H54 (cell line): ENCODE results near the gene CALN1.

ENCODE experiments used
- DNase-seq: peaks from one replicate; pipeline ENCODE4 v3.0.0; 2011; ENCODE audit warnings: low spot score, mixed read lengths; ENCODE audit not compliant: insufficient read length
- FAIRE-seq: peaks from 3 replicates; lab custom pipeline; 2011; peaks lifted over from hg19 to GRCh38; lab: Jason Lieb, UNC
- POLR2A ChIP-seq: IDR thresholded peaks from 2 replicates; pipeline ENCODE4 v1.6.1; 2011; ENCODE audit warnings: low read depth, mild to moderate bottlenecking, low read length

Gene CALN1

DNA sequence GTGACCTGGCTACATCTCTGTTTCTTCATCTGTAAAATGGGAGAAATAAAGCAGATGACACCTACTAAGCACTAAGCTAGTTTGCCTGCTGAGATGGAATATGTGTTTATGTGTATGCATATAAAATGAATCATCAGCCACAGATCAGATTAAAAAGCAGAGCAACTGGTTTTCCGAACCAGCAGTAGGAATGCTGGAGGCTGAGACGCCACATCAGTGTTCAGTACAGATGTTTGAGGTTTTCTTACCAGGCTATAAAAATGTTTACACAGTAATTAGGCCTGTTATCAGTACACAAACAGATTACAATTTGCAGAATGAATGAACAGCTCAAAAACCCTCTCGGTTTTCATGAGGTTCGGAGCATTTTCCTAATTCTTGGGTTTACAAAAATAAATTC is 85.8 kb downstream of the CALN1 start:
- TF ChIP-seq POLR2A: no peak
- DNase-seq: no peak
- no peak for FAIRE-seq

DNA sequence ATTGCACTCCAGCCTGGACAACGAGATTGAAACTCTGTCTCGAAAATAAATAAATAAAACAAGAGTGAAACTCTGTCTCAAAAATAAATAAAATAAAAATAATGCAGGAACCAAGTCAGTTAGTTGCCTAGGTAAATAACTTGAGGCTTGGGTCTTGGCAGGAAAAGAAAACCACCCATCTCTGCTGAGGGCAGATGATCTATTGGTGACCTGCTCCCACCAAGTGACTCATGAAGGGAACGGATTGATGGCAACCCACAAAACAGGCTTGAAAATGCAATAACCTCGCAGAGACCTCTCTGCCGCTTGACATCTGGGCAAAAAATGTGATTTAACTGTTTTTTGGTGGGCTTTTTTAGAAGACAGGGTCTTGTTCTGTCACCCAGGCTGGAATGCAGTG is 86.6 kb downstream of the CALN1 start:
- FAIRE-seq: no peak
- no peak for DNase-seq
- no peak for TF ChIP-seq POLR2A

DNA sequence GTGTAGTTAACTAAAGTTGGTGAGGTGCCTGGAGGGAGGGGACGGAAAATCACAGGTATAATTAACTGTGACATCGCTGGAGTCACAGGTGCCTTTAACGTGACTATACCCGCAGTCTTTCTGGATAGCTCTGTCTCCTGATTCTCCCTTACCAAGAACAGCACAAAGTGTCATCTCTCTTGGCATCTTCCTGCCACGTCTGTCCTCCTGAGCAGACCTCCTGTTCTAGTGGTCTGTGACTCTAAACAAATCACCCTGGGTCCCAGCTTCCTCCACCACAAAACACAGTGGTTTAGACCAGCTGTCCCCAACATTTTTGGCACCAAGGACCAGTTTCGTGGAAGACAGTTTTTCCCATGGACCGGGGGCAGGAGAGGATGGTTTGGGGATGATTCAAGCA is 90.5 kb downstream of the CALN1 start:
- no peak for FAIRE-seq
- DNase-seq: no peak
- no peak for TF ChIP-seq POLR2A

DNA sequence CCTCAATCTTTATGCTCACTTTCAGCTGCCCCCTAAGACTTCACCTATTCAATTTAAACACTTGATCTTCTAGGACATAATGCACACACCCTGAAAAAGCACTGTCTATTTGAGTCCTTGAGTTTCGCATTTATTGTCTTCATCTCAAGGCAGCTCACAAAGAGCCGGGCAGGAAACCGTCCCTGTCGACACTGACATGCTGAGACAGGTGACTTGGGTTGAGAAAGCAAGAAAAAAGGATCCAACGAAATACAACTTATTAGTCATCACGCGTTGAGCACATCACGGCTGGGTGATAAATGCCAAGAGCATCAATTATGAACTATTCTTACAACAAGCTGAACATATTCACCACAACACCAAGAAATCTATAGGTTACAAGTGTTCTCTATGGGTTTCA is 91.1 kb downstream of the CALN1 start:
- no peak for DNase-seq
- no peak for FAIRE-seq
- TF ChIP-seq POLR2A: no peak

DNA sequence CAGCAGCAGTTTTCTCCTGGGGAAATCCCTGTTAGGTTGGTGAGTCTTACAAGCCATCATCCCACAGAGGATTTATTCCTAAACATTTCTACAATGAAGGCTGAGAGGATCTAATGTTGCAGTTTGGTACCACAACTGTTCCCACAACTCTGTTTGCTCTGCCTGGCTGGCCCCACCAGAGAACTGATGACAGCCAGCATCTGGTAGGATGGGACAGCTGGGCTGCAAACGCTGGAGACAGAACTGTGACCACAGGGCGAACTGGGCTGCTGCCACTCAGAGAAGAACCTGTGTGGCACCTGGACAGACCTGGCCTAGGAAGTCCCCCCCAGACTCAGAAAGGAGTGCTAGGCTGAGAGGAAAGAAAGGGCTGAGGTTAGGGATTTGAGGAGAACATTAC is 94.8 kb downstream of the CALN1 start:
- no peak for FAIRE-seq

DNA sequence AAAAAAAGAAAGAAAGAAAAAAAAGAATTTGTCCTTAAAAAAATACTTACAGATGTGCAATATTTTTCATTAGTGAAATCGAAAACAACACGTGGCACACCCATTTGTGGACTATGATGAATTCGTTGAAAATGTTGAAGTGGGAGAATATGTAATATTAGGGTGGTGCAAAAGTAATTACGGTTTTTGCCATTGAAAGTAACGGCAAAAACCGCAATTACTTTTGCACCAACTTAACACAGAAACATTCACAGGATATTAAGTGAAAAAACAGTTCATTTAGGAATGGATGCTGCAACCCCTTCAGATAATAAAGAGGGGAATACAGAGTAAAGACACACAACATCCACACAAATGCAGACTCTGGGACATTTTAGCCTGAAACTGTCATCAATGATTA is 96.0 kb downstream of the CALN1 start:
- DNase-seq (no peak), FAIRE-seq (no peak)
- no peak for TF ChIP-seq POLR2A

More for the DNA sequence above, 94.8 kb downstream of the CALN1 start:
- no peak for DNase-seq
- TF ChIP-seq POLR2A: no peak

DNA sequence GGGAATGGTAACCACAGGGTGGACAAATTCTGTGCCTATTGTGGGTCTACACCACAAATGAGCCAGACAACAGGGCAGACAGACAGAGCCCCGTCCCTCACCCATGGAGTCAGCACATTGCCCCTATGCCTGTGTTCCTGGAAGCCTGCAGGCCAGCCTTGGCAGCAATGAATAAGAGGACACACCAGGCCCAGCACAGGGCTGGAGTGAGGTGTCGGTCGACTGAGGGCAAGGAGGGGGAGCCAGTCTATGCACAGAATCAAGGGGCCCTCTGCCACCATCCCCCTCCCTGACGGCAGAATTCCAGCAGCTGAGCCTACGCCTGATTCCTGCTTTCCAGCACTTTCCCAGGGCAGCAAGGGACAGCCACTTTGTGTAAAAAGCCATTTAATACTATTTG is 98.2 kb downstream of the CALN1 start:
- DNase-seq (no peak), FAIRE-seq (no peak)
- no peak for TF ChIP-seq POLR2A

DNA sequence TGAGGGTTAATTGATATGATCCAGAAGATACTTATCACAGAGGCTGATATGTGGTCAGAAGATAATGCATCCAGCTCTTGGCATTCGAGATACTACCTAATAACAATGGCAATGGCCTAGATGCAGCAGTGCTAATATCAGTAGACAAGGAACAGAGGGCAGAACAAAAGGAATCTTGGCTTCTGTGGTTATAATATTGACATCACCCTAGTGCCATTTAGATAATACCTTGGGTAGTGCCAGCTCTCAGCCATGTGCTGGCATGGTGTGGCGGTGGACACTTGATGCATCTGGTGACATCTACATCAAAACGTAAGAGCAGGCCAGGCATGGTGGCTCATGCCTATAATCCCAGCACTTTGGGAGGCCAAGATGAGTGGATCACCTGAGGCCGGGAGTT is 101.8 kb downstream of the CALN1 start:
- DNase-seq (no peak), FAIRE-seq (no peak)
- TF ChIP-seq POLR2A: no peak

DNA sequence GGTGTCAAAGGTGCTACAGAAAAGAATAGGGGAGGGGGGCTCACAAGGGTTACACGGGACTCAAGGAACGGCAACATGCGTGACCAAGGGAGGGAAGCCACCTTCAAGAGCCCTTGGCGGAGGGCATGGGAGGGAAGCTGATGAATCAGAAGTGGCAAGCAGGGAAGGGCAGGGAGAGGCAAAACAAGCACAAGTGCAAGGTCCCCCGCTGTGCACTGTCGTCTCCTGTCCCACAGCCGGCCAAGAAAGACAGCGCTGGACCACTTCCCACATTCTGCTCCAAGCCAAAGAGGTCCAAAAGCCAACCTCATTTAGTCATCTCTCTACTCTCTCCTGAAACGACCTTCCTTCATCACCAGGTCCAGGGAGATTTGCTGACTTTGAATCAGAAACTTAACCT is 102.7 kb downstream of the CALN1 start:
- DNase-seq (no peak), FAIRE-seq (no peak)
- no peak for TF ChIP-seq POLR2A

DNA sequence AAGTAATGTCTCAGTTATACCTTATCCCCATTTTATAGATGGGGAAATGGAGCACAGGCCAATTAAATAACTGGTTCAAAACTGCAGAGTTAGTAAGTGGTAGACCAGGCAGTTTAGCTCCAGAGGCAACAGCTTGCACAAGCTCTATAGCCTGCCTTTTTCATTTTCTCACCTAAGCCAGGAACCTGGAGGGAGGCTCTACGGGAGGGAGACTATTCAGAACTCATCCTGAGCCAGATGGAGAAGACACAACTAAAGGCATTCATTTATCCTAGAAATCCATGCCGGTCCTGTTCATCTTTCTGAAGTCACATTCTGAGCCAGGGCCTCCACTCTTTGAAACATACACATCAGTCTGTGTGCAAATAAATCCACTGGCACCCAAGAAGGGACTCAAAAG is 103.2 kb downstream of the CALN1 start:
- no peak for TF ChIP-seq POLR2A
- no peak for DNase-seq
- no peak for FAIRE-seq

DNA sequence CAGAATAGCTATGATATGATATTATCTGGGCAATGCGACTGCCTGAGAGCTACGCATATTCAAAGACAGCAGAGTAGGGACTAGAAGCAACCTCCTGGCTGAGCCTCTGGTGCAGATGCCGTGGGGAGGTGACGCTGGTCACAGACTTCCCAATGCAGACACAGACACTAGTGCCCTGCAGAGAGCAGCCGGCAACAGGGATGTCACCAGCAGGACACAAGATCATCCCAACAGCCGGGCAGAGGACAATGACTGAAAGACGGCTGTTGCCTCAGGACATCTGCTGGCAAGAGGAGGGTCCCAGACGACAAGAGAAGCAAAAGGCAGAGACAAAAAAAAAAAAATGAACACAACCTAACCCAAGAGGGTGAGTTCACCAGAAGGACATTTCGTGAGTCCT is 104.6 kb downstream of the CALN1 start:
- no peak for DNase-seq
- no peak for FAIRE-seq
- no peak for TF ChIP-seq POLR2A

DNA sequence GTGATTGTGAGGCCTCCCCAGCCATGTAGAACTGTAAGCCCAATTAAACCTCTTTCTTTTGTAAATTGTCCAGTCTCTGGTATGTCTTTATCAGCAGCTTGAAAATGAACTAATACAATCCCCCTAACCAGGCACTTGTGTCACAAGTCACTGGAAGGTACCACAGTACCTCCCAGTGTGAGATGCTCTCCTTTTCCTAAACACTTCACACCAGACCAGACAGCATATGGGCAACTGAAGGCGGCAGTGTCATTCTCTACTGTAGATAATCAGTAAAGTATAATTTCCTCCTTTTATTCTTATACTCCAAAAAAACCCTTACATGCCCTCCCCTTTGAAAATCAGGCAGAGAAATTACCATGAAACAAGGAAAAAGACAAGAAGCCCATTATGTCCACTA is 113.2 kb downstream of the CALN1 start:
- FAIRE-seq (no peak), DNase-seq (no peak)
- TF ChIP-seq POLR2A: no peak

DNA sequence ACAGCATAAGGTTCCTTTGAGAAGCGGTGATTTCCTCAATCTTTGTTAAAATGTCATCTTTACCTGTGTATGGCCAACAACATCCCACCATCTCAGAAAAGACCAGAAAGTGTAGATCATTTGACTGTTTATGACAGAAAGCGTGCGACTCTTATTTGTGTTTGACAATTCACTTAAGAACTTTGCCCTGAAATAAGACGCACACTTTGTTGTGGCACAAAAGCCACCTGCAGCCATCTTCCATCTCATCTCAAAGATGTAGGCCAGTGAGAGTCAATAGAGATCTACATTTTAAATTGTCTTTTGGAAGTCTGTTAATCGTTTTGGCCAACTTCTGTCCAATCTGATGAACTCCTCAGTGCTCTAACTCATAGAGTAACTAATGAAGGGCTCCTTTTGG is 114.0 kb downstream of the CALN1 start:
- no peak for TF ChIP-seq POLR2A
- FAIRE-seq: no peak
- no peak for DNase-seq

DNA sequence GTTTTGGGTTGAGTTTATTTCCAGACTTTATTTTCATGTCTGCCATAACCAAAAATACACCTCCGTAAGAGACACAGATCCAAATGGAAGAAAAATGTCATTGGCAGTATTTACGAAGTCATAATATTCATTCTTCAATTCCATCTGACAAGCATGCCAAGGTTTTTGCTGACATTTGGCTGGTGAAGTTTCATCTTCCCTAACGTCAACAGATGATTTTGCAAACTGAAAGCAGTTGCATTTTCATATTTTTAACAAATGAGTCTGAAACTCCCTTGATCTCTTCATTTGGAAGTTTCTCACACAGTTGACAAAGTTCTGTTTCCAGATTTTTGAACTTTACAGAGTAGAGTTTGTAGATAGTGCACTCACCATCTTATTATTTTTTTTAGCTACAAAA is 114.5 kb downstream of the CALN1 start:
- no peak for TF ChIP-seq POLR2A
- DNase-seq: no peak
- FAIRE-seq: no peak

DNA sequence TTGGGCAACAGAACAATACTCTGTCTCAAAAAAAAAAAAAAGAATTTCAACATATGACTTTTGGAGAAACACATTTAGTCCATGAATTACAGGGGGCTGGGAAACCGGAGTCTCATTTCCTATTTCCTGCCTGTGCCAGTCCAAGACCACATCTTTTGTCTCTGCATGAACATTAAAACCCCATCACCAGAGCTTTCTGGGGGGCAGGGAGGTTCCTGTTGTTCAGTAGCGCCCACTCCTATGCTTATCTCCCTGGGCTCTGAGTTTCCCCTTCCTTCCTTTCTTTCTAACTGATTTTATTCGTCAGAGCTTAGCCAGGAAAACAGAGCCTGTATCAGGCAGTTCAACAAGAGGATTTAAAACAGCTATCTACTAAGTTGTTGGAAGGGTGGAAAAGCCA is 119.3 kb downstream of the CALN1 start:
- DNase-seq (no peak), FAIRE-seq (no peak)
- no peak for TF ChIP-seq POLR2A

DNA sequence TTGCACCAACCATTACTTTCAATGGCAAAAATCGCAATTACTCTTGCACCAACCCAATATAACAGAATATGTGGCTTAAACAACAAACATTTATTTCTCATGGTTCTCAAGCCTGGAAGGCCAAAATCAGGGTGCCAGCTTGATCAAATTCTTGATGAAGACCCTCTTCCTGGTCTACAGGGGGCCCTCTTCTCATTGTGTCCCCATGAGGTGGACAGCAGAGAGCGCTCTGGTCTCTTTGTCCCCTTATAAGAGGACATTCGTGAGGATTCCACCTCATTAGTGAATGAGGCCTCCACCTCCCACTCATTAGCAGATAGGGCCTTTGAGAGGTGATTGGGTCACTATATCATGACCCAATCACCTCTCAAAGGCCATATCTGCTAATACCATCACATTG is 120.0 kb downstream of the CALN1 start:
- FAIRE-seq (no peak), DNase-seq (no peak)
- no peak for TF ChIP-seq POLR2A
